A673 (cell line): ENCODE measurements around the gene SRGAP1. TPM values are rescaled to one million over a fixed set of nuclear protein-coding genes. Genes with fewer than 3 reads are reported as not detected.

Source experiments
- BruUV-seq: library from RNA; stranded (reverse); fragments of 400-500 nt; replicated peaks from 2 replicates; lab custom pipeline; 2021; lab: Mats Ljungman, UMichigan
- CTCF ChIA-PET: fragments of 300-600 bp; sonication (Branson Sonifier 250); formaldehyde crosslinking; loops from one replicate; lab custom pipeline; 2022; ENCODE audit warnings: antibody characterized with exemption; lab: Charles Lee
- POLR2A ChIA-PET: fragments of 300-600 bp; sonication (Branson Sonifier 250); formaldehyde crosslinking; loops from one replicate; lab custom pipeline; 2022; ENCODE audit warnings: antibody characterized with exemption; ENCODE audit not compliant: low non-redundant PET; lab: Charles Lee
- DNase-seq: peaks from one replicate; pipeline ENCODE4 v3.0.0-alpha.2; 2015; ENCODE audit warnings: low spot score
- H3K27ac ChIP-seq: fragments of 200-600 bp; sonication (generic); 2 replicates; pipeline ENCODE4 v1.5.1; 2016; ENCODE audit warnings: mixed run types, low read depth, mild to moderate bottlenecking, mixed read lengths, antibody characterized with exemption, low read length; ENCODE audit not compliant: poor library complexity, severe bottlenecking
- H3K27me3 ChIP-seq: fragments of 200-600 bp; sonication (generic); replicated peaks from 2 replicates; pipeline ENCODE4 v1.6.1; 2017; ENCODE audit warnings: mixed run types, low read depth, mild to moderate bottlenecking, mixed read lengths, antibody characterized with exemption, low read length; ENCODE audit not compliant: insufficient read depth, poor library complexity
- H3K36me3 ChIP-seq: fragments of 200-600 bp; sonication (generic); 2 replicates; pipeline ENCODE4 v1.6.1; 2016; ENCODE audit warnings: mixed run types, mild to moderate bottlenecking, mixed read lengths, antibody characterized with exemption, low read length; ENCODE audit not compliant: insufficient read depth, poor library complexity, severe bottlenecking
- H3K4me1 ChIP-seq: fragments of 200-600 bp; sonication (generic); 2 replicates; pipeline ENCODE4 v1.6.1; 2017; ENCODE audit warnings: mixed run types, mild to moderate bottlenecking, mixed read lengths, antibody characterized with exemption, low read length; ENCODE audit not compliant: insufficient read depth, poor library complexity, severe bottlenecking
- H3K4me3 ChIP-seq: fragments of 200-600 bp; sonication (generic); 2 replicates; pipeline ENCODE4 v1.5.1; 2016; ENCODE audit warnings: low read depth, mixed run types, mild to moderate bottlenecking, mixed read lengths, low read length; ENCODE audit not compliant: poor library complexity, severe bottlenecking
- H3K9me3 ChIP-seq: fragments of 200-600 bp; sonication (generic); 2 replicates; pipeline ENCODE4 v1.6.1; 2016; ENCODE audit warnings: mixed run types, low read depth, mild to moderate bottlenecking, mixed read lengths, antibody characterized with exemption, low read length; ENCODE audit not compliant: poor library complexity, severe bottlenecking
- CTCF ChIP-seq: fragments of 300-800, 200-600 bp; sonication (generic); conservative IDR thresholded peaks from 2 replicates; pipeline ENCODE4 v1.5.1; 2017; ENCODE audit warnings: low read depth, mild to moderate bottlenecking, antibody characterized with exemption, low read length, moderate library complexity, mixed read lengths
- EZH2 ChIP-seq: fragments of 200-600 bp; sonication (generic); IDR thresholded peaks from 2 replicates; pipeline ENCODE4 v1.6.1; 2017; ENCODE audit warnings: borderline replicate concordance, low read depth, mild to moderate bottlenecking, mixed read lengths, antibody characterized with exemption, low read length; ENCODE audit not compliant: poor library complexity, severe bottlenecking
- intact Hi-C: fragments of 100-400 bp; cut with micrococcal nuclease; formaldehyde crosslinking; loops from one replicate; pipeline ENCODE4 v1.10.0; 2022; ENCODE audit not compliant: unreplicated experiment
- total RNA-seq: library from RNA; stranded (reverse); gene quantifications from 2 replicates; pipeline ENCODE4 v1.2.3, GENCODE V29; 2021

SRGAP1 gene
- total RNA-seq, 1 experiment from 2014 or later = 9.7 TPM

GRCh38 chr12:64053117-64053516 lies 208.6 kb downstream of the SRGAP1 start:
- no peak for DNase-seq
- Histone ChIP-seq H3K36me3 (no peaks in the 10 kb centered on the region), H3K27ac (no peak overlapping the region), H3K4me1 (peaks cover 9% of the 10 kb centered on the region), H3K9me3 (no peaks in the 10 kb centered on the region), H3K4me3 (no peak overlapping the region), H3K27me3 (no peaks in the 10 kb centered on the region)
- ChIA-PET CTCF (no interaction called here), POLR2A (no interaction called here)
- TF ChIP-seq CTCF (no peak), EZH2 (no peak)
- BruUV-seq = no TSS peak
- intact Hi-C loops = no loop called here

- intact Hi-C loops = no loop called here
- Histone ChIP-seq H3K9me3 (no peaks in the 10 kb centered on the region), H3K36me3 (no peaks in the 10 kb centered on the region), H3K4me3 (no peak overlapping the region), H3K27me3 (no peaks in the 10 kb centered on the region), H3K27ac (no peak overlapping the region), H3K4me1 (peaks cover 19% of the 10 kb centered on the region)
- POLR2A ChIA-PET = no interaction called here
- no peak for DNase-seq
- no TSS peak for BruUV-seq
- TF ChIP-seq EZH2 (no peak), CTCF (no peak)
- CTCF ChIA-PET = no interaction called here
Measured at GRCh38 chr12:64054079-64054520, 209.6 kb downstream of the SRGAP1 start.

GRCh38 chr12:64056741-64057140 lies 212.2 kb downstream of the SRGAP1 start:
- Histone ChIP-seq H3K27me3 (no peaks in the 10 kb centered on the region), H3K36me3 (no peaks in the 10 kb centered on the region), H3K27ac (no peak overlapping the region), H3K4me3 (no peak overlapping the region), H3K4me1 (peaks cover 27% of the 10 kb centered on the region), H3K9me3 (no peaks in the 10 kb centered on the region)
- ChIA-PET CTCF (no interaction called here), POLR2A (no interaction called here)
- no peak for DNase-seq
- no TSS peak for BruUV-seq
- TF ChIP-seq EZH2 (no peak), CTCF (no peak)
- intact Hi-C loops = no loop called here
